HCEC 1CT (cell line): ENCODE data around the gene PJVK.

Experiments
- DNase-seq: peaks from one replicate; pipeline ENCODE4 v3.0.0-alpha.2; 2017

The PJVK gene

DNA sequence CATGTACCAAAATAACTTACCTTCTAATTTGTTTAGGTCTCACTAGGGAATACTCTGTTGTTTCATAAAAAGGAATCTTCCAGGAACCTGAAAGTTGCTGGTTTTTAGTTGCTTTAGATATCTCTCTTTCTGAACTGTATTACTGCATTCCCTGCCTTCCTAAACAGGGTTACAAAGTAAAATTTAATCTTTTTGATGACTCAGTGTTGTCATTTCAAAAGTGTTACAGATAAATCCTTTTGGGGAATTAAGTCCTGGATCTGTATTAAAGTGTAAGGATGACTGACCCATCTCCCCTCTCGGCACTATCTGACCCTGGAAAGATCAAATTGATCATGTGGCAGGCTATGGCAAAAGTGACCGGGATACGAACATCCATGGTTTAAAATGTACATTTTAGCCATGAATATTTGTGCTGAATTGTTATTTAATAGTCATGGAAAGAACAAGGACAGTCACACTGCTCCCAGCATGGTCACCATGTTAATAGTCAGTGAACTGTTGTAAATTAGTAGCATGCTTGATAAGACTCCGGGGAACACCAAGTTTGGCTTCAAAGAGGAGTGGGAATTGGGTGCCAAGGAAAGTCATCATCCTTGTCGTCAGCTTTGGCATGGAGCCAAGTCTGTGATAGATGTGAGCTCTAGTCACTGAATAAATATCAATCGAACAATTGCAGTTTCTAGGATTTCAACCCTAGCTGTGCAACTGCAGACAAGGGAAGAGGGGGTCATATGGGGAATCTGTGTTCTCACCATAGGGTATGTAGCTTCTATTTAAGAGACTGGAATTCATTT, 33.3 kb downstream of the PJVK start:
- DNase-seq, result peak; percentile 15

DNA sequence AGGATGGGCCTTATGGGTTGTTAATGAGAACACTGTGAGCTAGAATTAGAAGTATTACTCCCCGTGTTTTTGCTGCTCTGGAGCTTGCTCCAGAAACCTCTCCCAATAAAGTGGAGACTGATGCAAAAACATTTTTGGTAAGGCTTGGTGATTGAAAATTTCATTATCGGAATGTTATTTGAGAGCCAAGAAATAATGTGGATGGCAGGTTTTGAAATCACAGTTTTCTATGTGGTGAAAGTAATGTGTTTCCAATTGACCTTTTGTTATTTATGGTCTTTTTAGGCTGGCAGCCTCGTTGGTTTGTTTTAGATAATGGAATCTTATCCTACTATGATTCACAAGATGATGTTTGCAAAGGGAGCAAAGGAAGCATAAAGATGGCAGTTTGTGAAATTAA, 34.2 kb downstream of the PJVK start:
- DNase-seq, result no peak

DNA sequence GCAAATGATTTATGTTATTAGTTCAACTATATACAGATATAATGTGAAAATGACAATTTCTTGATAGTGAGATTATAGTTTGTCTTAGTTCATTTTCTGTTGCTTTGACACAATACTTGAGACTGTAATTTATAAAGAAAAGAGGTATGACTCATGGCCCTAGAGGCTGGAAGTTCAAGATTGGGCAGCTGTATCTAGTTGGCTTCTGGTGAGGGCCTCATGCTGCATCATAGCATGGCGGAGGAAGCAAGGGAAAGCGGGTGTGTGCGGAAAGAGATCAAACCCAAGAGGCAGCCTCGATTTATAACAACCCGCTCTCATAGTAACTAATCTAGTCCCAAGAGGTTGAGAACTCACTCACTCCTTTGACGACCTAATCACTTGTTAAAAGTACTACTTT, 40.4 kb downstream of the PJVK start:
- no peak for DNase-seq

DNA sequence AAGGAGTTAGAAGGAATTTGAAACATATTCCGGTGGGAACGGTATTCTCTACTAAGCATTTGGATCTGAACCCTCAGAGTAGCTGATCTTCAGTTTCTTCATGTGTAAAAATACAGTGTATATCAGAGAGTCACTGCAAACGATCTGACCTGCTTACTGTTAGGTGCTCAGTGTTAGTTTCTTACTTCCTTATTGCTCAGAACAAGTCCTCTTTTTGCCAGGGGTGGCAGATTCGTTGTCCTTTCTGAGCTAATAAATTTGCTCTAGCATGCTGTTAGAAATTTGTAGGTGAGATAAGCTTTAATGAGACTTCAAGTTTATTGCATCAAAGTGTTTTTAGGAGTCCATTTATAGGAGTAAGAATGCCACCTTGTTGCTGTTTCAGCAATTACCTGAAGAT, 44.9 kb downstream of the PJVK start:
- no peak for DNase-seq

DNA sequence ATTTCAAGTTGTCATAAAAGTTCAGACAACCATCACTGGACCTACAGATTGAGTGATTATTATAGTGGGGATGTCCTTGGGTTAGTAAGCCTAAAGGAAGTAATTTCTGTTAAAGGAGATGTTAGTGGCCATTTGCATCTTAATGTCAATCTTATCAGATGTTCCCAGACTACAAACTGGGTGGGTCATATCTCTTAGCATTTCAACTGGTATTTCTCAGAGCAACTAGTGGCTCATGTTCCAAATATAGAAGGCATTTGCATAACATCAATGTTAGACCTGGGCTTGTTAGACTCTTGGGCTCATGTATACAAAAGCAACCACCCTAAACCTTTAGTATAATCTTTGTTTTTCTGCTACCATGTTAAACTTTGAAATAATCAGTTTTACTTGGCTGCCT, 47.0 kb downstream of the PJVK start:
- DNase-seq, result no peak

DNA sequence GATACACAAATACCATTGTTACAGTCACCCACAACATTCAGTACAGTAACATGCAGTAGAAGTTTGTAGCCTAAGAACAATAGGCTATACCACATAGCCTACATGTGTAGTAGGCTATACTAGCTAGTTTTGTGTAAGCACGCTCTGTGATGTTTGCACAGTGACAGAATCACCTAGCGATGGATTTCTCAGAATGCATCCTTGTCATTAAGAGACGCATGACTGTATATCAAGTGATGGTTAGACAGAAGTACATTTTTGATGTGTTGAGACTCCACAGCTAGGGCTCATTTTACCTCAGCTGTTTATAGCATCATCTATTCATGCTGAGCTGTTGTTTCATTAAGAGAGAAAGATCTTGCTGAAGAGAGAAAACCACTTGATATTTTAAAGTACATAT, 48.5 kb downstream of the PJVK start:
- no peak for DNase-seq

DNA sequence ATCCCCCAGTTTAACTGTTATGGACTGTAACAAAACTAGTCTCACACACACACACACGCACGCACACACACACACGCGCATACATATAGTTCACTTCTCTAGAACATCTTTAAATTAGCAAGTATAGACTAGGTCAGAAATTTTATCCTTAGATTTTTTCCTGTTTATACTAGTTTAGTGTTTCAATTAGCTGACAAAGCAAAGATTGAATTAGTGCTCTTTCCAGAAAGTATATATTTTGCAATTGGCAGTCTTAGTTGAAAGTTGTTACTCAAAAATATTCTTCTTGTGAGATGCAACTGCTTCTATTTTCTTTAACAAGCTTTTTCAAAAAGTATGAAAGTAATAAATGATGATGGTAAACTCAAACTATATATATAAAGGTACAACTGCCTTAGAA, 51.6 kb downstream of the PJVK start:
- DNase-seq, result no peak

DNA sequence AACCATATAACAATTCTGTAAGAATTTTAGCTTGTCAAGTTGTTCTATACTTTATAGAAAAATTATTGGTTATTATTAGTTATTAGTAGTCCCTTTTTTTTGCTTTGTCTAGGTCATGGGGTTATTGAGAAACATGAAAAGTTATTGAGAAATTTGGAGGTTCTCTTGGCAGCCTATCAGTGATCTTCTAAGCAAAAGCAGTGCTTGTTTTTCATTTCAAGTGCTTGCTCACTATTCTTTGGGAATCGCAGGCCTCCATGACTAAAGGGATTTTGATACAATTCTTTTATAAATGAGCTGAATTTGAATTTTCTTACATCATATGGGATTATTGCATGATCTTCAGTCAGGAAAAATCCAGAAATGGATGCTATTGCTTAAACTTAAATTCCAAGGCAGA, 54.9 kb downstream of the PJVK start:
- no peak for DNase-seq

DNA sequence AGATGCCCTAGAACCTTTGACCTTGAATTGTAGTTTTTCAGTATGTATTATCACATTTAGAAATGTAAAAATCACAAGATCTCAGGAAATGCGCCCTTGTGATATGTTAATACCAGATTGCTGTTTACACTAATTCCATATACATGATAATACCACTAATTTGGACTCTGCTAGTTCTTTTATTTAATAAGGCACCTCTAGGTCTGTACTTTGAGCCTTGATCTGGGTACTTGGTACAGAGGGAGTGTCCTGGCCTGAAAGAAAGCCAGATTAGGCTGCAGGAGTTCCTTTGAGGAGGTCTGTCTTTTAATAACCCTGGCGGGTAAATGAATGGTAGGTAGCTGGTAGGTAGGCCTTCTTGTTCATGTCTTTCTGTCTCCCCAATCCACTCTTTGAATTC, 55.3 kb downstream of the PJVK start:
- no peak for DNase-seq

DNA sequence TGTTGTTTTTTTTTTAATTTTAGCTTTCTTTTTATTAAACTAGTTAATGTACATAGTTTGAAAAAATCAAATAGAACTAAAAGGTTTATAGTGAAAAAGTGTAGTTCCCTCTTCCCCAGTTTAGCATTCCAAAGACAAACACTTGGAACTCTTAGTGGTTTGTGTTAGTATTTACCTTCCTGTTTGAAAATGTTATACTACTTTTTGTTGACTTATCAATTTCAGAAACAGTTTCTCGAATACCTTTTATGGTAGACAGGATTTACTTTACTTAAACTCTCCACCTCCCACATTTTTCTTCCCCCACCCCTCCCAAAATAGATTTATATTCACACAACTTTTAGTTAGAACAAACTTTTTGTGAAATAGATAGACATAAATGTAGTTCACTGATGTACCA, 55.8 kb downstream of the PJVK start:
- DNase-seq, result no peak

DNA sequence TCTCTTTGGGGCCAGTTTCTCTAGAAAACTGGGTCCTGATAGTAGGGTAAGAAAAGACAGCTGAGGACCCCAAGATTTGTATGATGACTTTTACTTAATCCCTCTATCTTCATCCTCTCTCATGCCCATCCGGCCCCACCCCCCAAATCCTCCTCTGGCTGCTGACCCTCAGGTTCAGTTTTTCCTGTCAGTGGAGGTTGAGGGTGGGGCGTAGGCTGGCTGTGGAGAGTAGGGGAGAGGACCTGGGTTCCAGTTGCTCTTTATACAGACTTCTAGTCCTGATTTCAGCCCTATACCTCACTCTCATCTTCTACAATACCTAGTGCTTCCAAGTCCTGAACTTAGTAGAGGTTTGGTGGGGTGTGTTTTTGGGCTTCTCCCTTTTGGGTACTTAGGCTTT, 57.5 kb downstream of the PJVK start:
- no peak for DNase-seq

DNA sequence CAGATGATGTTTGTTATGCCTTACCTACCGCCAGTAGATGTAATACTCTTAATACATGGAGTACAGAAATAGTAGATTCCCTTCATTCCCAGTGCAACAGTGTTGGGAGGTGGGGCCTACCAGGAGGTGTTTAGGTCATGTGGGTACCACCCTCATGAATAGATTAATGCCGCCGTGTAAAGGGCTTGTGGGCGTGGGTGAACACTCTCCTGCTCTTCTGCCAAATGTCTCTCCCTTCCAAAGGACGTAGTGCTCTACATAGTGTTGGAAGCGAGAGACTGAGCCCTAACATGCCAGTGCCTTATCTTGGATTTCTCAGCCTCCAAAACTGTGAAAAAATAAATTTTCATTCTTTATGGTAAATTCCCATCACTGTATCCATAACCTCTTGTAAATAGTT, 59.2 kb downstream of the PJVK start:
- DNase-seq, result no peak
